Mesothelial cell of epicardium (in vitro differentiated cells): ENCODE results near the gene OVCH2. TPM values are rescaled to one million over a fixed set of nuclear protein-coding genes. Genes with fewer than 3 reads are reported as not detected.

Source experiments
- DNase-seq, 2 experiments: peaks; one replicate each; pipeline ENCODE4 v3.0.0; 2021; ENCODE audit warnings: low spot score in 2 of 2; ENCODE audit not compliant: unreplicated experiment in 2 of 2
- H3K27ac Mint-ChIP-seq: 2 replicates; pipeline ENCODE4 v1.8.0; 2021; ENCODE audit warnings: mixed read lengths
- H3K27me3 Mint-ChIP-seq: 2 replicates; pipeline ENCODE4 v1.8.0; 2021; ENCODE audit warnings: low read depth, mixed read lengths
- H3K36me3 Mint-ChIP-seq: 2 replicates; pipeline ENCODE4 v1.8.0; 2021; ENCODE audit warnings: mixed read lengths
- H3K4me1 Mint-ChIP-seq: 2 replicates; pipeline ENCODE4 v1.8.0; 2021; ENCODE audit warnings: mixed read lengths
- H3K4me3 Mint-ChIP-seq: 2 replicates; pipeline ENCODE4 v1.8.0; 2021; ENCODE audit warnings: mild to moderate bottlenecking, moderate library complexity, mixed read lengths
- H3K9me3 Mint-ChIP-seq: 2 replicates; pipeline ENCODE4 v1.8.0; 2021; ENCODE audit warnings: mixed read lengths
- CTCF ChIP-seq: fragments of 200-600 bp; sonication (generic); IDR thresholded peaks from one replicate; pipeline ENCODE4 v1.5.0; 2021; ENCODE audit warnings: antibody characterized with exemption; ENCODE audit not compliant: unreplicated experiment
- total RNA-seq: library from RNA; stranded (reverse); gene quantifications from 3 replicates; pipeline ENCODE4 v1.2.1, GENCODE V29; 2021

Gene OVCH2
- total RNA-seq, 1 donor from 2014 or later = 9.6 TPM

GRCh38 chr11:7694235-7694634 is 12.0 kb downstream of the OVCH2 start:
- TF ChIP-seq CTCF = no peak
- Mint-ChIP-seq H3K4me1 (peaks cover 16% of the 10 kb centered on the region), H3K36me3 (no peaks in the 10 kb centered on the region), H3K9me3 (no peaks in the 10 kb centered on the region), H3K27me3 (no peaks in the 10 kb centered on the region), H3K27ac (no peak overlapping the region), H3K4me3 (no peak overlapping the region)
- no peak for DNase-seq

GRCh38 chr11:7692426-7692825 is 13.9 kb downstream of the OVCH2 start:
- TF ChIP-seq CTCF = no peak
- no peak for DNase-seq

GRCh38 chr11:7691759-7692350 is 14.4 kb downstream of the OVCH2 start:
- no peak for DNase-seq
- Mint-ChIP-seq H3K27me3 (no peaks in the 10 kb centered on the region), H3K4me3 (no peak overlapping the region), H3K36me3 (no peaks in the 10 kb centered on the region), H3K27ac (peak overlapping the region; percentile 77), H3K9me3 (no peaks in the 10 kb centered on the region), H3K4me1 (peaks cover 18% of the 10 kb centered on the region)
- TF ChIP-seq CTCF = no peak

More at GRCh38 chr11:7692426-7692825, 13.9 kb downstream of the OVCH2 start:
- Mint-ChIP-seq H3K27ac (peak overlapping the region; percentile 31), H3K9me3 (no peaks in the 10 kb centered on the region), H3K4me1 (peaks cover 18% of the 10 kb centered on the region), H3K36me3 (no peaks in the 10 kb centered on the region), H3K4me3 (no peak overlapping the region), H3K27me3 (no peaks in the 10 kb centered on the region)

- DNase-seq = no peak
- no peak for TF ChIP-seq CTCF
- H3K9me3 Mint-ChIP-seq = no peaks in the 10 kb centered on the region
- no peaks in the 10 kb centered on the region for H3K36me3 Mint-ChIP-seq
- no peak overlapping the region for H3K27ac Mint-ChIP-seq
- H3K4me1 Mint-ChIP-seq = peaks cover 18% of the 10 kb centered on the region
- H3K27me3 Mint-ChIP-seq = no peaks in the 10 kb centered on the region
- no peak overlapping the region for H3K4me3 Mint-ChIP-seq
These were observed 15.6 kb downstream of the OVCH2 start for GRCh38 chr11:7690648-7691047.

- Mint-ChIP-seq H3K4me1 (peaks cover 18% of the 10 kb centered on the region), H3K27ac (no peak overlapping the region), H3K9me3 (no peaks in the 10 kb centered on the region), H3K27me3 (no peaks in the 10 kb centered on the region), H3K36me3 (no peaks in the 10 kb centered on the region), H3K4me3 (no peak overlapping the region)
- no peak for DNase-seq
- no peak for TF ChIP-seq CTCF
These were observed 17.0 kb downstream of the OVCH2 start for GRCh38 chr11:7689239-7689638.
